Panc1 (cell line): ENCODE data around the gene ERFL.

ENCODE experiments used
- POLR2AphosphoS5 ChIP-seq: IDR thresholded peaks from 2 replicates; pipeline ENCODE4 v1.6.1; 2012; ENCODE audit warnings: mild to moderate bottlenecking, low read depth, low read length, moderate library complexity
- TCF7L2 ChIP-seq: IDR thresholded peaks from 2 replicates; pipeline ENCODE4 v1.6.1; 2011; ENCODE audit warnings: mild to moderate bottlenecking, low read depth, low read length, inconsistent platforms
- TF ChIP-seq, protein P1 (sequence below): fragments of 450-650 bp; IDR thresholded peaks from 2 replicates; pipeline ENCODE4 v1.5.1; 2017; ENCODE audit warnings: mild to moderate bottlenecking
- TF ChIP-seq, protein P2 (sequence below), 2 experiments: IDR thresholded peaks; 2 replicates each; pipeline ENCODE4 v1.6.1; 2011 to 2012; ENCODE audit warnings: low read depth in 2 of 2, control low read depth in 1 of 2, low read length in 1 of 2, mild to moderate bottlenecking in 1 of 2, moderate library complexity in 1 of 2; ENCODE audit not compliant: insufficient read depth in 1 of 2

DNA sequence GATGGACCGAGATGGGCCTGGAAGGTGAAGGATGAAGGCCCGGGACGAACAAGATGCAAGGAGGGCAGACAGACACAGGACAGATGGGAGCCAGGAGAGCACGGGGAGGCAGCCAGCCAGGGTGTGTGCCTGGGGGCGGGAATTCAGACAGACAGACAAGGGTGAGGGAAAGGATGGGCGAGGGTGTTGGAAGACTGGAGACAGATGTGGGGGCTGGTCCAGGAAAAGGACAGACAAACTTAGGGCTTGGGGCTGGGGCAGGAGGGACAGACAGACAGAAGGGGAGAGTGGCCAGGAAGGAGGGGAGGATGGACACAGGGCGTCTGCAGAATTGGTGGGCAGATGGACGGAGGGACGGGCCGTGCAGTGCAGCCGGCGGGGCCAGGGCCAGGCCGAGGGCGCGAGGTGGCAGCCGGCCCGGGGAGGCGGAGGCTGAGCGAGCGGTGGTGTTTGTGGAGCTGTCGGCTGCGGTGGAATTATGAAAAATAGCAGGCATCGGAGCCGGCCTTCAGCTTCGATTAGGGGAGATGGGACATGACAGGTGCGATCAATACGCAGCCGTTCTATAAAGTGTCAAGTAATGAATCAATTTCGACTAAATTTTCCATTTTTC, 4.6 kb upstream of the ERFL start:
- TF ChIP-seq POLR2AphosphoS5 (no peak), TCF7L2 (no peak)
- TF ChIP-seq, protein P1, sequence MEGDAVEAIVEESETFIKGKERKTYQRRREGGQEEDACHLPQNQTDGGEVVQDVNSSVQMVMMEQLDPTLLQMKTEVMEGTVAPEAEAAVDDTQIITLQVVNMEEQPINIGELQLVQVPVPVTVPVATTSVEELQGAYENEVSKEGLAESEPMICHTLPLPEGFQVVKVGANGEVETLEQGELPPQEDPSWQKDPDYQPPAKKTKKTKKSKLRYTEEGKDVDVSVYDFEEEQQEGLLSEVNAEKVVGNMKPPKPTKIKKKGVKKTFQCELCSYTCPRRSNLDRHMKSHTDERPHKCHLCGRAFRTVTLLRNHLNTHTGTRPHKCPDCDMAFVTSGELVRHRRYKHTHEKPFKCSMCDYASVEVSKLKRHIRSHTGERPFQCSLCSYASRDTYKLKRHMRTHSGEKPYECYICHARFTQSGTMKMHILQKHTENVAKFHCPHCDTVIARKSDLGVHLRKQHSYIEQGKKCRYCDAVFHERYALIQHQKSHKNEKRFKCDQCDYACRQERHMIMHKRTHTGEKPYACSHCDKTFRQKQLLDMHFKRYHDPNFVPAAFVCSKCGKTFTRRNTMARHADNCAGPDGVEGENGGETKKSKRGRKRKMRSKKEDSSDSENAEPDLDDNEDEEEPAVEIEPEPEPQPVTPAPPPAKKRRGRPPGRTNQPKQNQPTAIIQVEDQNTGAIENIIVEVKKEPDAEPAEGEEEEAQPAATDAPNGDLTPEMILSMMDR: no peak
- TF ChIP-seq, protein P2, sequence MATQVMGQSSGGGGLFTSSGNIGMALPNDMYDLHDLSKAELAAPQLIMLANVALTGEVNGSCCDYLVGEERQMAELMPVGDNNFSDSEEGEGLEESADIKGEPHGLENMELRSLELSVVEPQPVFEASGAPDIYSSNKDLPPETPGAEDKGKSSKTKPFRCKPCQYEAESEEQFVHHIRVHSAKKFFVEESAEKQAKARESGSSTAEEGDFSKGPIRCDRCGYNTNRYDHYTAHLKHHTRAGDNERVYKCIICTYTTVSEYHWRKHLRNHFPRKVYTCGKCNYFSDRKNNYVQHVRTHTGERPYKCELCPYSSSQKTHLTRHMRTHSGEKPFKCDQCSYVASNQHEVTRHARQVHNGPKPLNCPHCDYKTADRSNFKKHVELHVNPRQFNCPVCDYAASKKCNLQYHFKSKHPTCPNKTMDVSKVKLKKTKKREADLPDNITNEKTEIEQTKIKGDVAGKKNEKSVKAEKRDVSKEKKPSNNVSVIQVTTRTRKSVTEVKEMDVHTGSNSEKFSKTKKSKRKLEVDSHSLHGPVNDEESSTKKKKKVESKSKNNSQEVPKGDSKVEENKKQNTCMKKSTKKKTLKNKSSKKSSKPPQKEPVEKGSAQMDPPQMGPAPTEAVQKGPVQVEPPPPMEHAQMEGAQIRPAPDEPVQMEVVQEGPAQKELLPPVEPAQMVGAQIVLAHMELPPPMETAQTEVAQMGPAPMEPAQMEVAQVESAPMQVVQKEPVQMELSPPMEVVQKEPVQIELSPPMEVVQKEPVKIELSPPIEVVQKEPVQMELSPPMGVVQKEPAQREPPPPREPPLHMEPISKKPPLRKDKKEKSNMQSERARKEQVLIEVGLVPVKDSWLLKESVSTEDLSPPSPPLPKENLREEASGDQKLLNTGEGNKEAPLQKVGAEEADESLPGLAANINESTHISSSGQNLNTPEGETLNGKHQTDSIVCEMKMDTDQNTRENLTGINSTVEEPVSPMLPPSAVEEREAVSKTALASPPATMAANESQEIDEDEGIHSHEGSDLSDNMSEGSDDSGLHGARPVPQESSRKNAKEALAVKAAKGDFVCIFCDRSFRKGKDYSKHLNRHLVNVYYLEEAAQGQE (IDR thresholded peaks at IDR 0.05; ENCODE audit: insufficient read depth in 1 of 2, low read depth in 2 of 2, low read length in 1 of 2): no peak
